CD4-positive, alpha-beta T cell treated with Interleukin-6 at 100 ng/mL for 8 hours (primary cell): ENCODE data around the gene PRMT7.

ENCODE experiments used
- DNase-seq: peaks from one replicate; pipeline ENCODE4 v3.0.0-alpha.2; 2020; ENCODE audit warnings: mixed read lengths, low spot score

PRMT7 gene

GRCh38 chr16:68363658-68364521 lies 53.1 kb downstream of the PRMT7 start:
- no peak for DNase-seq

DNA sequence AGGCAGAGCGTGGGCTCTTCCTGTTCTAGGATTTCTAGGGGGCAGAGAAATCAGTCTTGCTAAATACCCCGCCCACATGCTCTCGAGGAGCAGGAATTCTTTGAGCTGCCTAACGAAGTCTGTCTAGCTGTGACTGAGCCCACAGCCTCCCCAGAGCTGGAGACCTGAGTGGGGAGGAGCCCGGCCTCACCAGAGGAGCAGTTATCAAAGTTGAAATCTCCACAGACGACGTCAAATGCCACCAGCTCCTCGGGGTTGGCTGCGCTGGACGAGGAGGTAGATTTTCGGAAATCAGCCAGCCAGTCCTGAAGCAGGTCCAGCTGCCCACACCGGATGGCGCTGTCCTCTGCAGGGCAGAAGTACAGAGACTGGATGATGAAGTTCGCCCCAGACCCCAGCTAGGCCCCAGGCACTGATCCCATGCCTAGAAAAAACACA lies 53.8 kb downstream of the PRMT7 start:
- no peak for DNase-seq

- no peak for DNase-seq
Measured at GRCh38 chr16:68365167-68365817, 54.5 kb downstream of the PRMT7 start.

DNA sequence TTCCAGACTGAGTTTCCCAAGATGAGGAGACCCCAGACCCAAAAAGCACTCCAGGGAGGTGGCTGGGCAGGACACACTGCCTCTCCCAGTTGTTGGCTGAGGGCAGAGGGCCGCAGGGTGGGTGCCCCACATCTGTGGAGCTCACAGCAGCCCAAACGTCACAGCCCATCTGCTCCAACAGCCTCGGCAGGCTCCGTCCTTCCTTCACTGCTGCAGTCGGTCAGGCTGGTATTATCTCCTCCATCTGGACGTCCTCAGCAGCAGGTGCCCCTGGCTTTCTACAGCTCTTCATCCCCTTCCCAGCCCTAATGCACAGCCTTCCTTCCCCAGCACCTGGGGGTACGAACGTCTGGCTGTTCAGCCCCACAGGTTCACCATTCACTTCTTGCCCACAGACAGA lies 55.2 kb downstream of the PRMT7 start:
- DNase-seq: no peak

- peak; percentile 32 for DNase-seq
Measured at GRCh38 chr16:68367030-68367429, 56.2 kb downstream of the PRMT7 start.

GRCh38 chr16:68367440-68367839 lies 56.6 kb downstream of the PRMT7 start:
- DNase-seq: no peak

DNA sequence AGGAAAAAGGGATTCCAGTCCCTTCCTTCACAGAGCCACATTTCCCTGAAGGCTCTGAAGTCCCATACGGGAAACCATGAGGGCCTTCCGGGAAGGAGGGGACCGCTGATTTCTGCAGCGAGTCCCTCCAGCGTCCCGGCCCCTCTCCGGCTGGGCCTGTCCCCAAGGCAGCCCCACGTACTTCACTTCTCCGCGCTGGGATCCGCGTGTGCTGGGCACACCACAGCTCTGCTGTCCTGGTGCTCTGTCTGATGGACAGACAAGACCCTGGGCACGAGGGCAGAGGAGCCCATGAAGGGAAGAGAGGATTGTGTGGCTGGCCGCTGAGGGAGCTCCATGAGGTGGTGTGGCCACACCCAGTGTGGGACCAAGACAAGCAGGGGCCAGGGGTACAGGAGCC lies 57.1 kb downstream of the PRMT7 start:
- DNase-seq: no peak

DNA sequence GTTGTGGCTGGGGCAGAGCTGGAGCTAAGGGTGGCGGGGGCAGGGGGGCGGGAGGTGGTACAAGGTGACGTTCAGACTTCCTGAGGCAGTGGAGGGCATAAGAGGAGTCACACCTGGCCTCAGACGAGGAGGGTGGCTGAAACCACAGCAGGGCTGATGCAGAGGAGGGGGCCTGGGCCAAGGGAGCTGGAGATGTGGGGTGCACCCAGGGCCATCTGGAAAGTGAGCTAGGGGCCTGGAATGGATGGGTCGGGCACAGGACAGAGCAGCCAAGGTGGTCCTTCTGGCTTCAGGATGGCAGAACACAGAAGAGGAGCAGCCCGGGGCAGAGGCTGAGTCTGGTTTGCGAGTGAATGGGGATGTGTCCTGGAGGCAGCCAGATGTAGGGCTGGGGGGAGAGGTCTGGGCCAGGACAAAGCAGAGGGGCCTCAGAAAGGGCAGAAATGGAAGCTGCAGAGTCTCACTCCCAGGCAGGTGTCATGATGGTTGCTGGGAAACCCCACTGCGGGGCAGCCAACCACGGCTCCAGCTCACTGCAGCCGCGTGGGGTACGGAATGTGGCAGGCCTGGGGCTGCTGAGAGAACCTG lies 57.6 kb downstream of the PRMT7 start:
- DNase-seq: no peak

DNA sequence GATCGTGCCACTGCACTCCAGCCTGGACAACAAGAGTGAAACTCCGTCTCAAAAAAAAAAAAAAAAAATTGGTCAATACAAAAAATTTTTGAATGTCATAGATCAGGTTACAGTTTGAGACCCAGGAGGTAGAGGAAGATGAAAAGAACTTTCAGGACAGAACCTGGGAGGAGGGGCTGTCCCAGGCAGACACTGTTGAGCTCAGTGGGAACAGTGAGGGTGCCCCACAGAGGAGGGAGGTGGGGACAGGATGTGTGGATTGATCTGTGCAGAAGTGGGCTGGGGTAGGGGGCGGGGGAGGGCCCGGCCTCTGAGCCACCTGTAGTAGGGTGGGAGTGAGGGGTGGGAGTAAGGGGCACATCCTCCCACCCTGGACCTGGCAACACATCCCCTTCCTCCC lies 58.3 kb downstream of the PRMT7 start:
- no peak for DNase-seq

DNA sequence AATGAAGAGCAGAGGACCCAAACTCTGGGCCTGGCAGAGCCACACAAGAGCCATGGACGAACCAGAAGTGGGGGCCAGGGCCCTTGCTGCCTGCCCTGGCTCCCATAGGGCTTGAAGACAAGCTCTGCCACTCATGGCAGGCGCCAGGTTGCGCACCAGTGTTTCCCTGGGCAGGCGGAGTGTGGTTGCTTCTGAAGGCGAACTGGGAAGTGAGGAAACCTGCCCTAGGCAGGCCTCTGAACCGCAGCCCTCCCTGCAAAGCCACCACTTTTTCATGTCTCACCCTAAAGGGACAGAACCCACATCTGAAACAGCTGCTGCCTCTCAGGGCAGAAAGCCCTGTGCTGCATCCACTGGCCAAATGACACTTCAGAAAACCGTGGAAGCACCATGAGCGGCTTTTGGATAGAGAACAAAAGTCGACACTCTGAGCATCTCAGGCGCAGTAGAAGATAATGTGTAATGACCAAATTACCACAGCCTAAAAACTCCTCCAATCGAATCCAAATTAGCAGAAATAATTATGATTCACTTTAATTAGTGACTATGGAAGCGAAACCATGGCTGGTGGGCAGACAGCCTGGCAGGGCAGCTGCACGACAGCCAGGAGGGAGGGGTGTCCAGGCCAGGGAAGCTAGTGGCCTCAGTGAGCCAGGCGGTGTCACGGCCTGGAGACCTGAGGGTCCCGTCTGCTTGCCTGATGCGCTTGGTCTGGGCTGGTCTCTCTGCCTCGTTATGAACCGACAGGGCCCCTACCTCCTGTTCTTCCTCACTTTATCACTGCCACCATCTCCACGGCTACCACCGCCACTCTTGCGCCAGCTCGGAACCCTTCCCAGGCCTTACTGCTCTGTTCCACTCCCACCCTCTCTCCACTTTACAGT lies 59.1 kb downstream of the PRMT7 start:
- peak; percentile 18 for DNase-seq

DNA sequence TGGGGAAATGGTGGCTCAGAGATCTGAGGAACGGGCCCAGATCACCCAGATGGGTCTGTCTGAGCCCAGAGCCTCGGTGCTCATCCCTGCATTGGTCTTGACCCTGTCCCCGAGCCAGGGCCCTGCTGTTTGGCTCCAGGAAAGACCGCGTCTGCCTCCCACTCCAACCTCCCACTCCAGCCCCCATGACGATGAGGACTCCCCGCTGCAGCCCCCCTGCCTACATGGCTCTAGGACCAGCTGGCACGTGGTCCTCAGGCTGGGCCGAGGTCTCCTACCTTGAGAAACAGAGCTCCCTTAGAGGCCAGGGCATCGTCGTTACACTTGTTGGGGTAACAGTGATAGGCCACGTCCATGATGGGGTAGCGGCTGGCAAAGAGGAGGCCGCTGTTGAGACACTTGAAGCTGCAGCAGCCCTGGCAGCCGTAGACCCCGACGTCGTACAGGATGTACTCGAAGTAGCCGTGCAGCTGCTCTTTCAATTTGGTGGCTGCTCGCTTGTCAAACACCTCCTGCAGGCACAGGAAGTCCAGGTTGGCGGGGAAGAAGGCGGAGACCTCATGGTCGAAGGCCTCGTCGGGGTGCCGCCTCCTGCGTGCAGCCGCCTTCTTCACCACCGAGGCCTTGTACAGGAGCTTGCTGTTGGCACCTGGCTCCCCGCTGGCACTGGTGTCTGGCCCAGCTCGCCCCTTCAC lies 59.9 kb downstream of the PRMT7 start:
- peak; percentile 36 for DNase-seq

DNA sequence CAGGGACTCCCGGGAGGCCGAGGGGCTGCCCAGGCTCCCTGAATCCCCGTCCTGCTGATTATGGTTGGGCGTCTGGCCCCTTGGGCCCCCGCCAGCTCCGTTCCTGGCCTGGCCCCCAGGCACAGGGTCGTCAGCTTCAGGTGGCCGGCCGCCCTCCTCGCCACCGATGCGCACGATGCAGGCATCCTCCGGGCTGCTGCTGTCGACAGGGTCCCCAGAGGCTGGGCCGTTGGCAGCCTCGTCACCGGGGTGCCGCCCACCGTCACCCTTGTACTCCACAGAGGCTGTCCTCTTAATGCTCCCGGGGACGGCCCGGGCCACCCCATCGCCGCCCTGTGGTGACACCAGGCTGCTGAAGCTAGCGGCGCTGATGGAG lies 60.4 kb downstream of the PRMT7 start:
- DNase-seq: no peak

- DNase-seq: no peak
Measured at GRCh38 chr16:68371706-68372380, 61.0 kb downstream of the PRMT7 start.

DNA sequence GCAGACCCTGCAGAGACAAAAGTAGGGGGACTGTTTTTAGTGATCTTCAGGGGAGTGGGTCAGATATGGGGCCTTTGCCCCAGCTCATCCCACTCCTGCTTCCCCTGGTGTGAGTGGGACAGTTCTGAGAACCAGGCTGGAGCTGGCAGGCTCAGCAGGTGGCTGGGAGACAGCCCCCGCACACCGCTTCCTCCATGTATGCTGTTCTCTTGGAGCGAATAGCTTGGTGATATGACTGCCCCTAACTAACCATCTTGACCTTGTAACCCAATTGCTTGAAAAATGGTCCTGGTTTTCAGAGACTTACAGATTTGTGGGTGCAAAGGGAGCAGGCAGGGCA lies 61.5 kb downstream of the PRMT7 start:
- DNase-seq: no peak

DNA sequence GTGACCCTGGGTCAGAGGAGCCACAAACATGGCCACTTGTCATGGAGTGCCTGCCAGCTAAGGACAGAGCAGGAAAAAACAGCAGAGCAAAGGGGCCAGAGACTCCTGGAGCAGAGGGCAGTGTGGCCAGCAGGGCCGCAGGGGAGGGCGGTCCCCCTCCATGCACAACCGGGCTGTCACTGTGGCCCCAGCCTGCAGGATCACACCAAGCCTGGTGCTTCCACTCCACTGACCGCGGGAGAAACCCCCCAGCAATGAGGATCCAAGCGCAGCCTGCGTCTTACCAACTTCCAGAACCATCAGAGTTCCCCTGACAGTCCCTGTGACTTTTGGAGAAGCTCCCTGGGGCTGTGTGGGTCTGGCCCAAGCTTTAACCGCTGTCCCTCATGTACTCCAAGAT lies 62.0 kb downstream of the PRMT7 start:
- no peak for DNase-seq

DNA sequence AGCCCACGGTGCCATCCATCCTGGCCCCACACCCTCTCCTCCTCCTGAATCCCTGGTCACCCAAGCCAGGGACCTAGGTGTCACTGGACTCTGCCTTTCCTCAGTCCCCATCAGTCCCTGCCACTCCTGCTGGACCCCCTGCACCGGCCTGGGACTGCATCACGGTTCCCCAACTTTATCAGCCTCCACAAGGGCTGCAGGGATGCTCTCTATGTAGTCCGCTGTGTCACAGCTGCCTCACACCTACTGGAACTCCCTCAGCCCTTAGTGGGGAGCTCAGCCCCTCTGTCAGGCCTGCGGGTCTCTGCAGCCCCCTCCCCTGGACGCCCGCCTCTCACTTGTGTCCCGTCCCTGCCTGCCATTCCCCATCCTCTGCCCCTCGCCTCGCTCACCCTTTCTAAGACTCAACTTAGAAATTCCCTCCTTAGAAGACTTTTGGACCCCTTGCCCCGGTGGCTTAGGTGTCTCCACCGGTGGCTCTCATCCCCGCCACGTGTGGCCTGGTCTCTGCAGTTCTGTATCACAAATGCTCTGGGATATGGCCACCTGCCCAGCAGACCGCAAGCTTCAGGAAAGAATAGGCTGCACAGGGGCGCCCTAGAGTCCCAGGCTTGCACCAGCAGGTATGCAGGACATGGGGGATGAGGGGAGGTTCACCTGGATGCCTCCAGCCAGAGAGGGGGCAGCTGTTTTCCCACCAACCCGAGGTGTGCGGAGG lies 62.9 kb downstream of the PRMT7 start:
- no peak for DNase-seq

- DNase-seq: no peak
Measured at GRCh38 chr16:68374246-68374805, 63.5 kb downstream of the PRMT7 start.

- no peak for DNase-seq
Measured at GRCh38 chr16:68374961-68375660, 64.3 kb downstream of the PRMT7 start.

- DNase-seq: no peak
Measured at GRCh38 chr16:68375801-68376536, 65.2 kb downstream of the PRMT7 start.
